ENCODE measurements around the gene SLC9A9.

- TF ChIP-seq CTCF (IDR thresholded peaks at IDR 0.05) (no peak), POLR2A (IDR thresholded peaks at IDR 0.05) (no peak)
Measured at GRCh38 chr3:143337387-143337786, 510.9 kb downstream of the SLC9A9 start.

Data from uterus (tissue), 2 donors.